Measurements from ENCODE around the gene AXIN1.
"Not testable (repeated sequence)": the region's sequence is repeated elsewhere in the genome, so short reads cannot be mapped to it uniquely, and the experiment has no call there.

The AXIN1 gene

GRCh38 chr16:367333-367903 lies 14.9 kb upstream of the AXIN1 start:
- Histone ChIP-seq H3K4me3 (ENCODE audit: low read depth, low read length) (no peak overlapping the region), H3K36me3 (ENCODE audit: control insufficient read depth, insufficient read depth, low read length) (peaks cover 37% of the 10 kb centered on the region), H3K27ac (ENCODE audit: low read depth, low read length) (no peak overlapping the region), H3K27me3 (ENCODE audit: control insufficient read depth, insufficient read depth, low read length) (no peaks in the 10 kb centered on the region), H3K4me1 (ENCODE audit: control insufficient read depth, insufficient read depth, low read length) (peaks cover 12% of the 10 kb centered on the region; the same call in 1 of the 2 replicates), H3K9ac (ENCODE audit: low read length) (no peak overlapping the region), H3K9me3 (ENCODE audit: control insufficient read depth, insufficient read depth, low read depth, low read length) (no peaks in the 10 kb centered on the region)

- Histone ChIP-seq H3K4me1 (ENCODE audit: control insufficient read depth, insufficient read depth, low read length) (peaks cover 12% of the 10 kb centered on the region; the same call in 1 of the 2 replicates), H3K4me3 (ENCODE audit: low read depth, low read length) (no peak overlapping the region), H3K27ac (ENCODE audit: low read depth, low read length) (no peak overlapping the region), H3K36me3 (ENCODE audit: control insufficient read depth, insufficient read depth, low read length) (peaks cover 27% of the 10 kb centered on the region), H3K27me3 (ENCODE audit: control insufficient read depth, insufficient read depth, low read length) (no peaks in the 10 kb centered on the region), H3K9me3 (ENCODE audit: control insufficient read depth, insufficient read depth, low read depth, low read length) (no peaks in the 10 kb centered on the region), H3K9ac (ENCODE audit: low read length) (no peak overlapping the region)
Observed at GRCh38 chr16:366476-366875, 14.0 kb upstream of the AXIN1 start.

DNA sequence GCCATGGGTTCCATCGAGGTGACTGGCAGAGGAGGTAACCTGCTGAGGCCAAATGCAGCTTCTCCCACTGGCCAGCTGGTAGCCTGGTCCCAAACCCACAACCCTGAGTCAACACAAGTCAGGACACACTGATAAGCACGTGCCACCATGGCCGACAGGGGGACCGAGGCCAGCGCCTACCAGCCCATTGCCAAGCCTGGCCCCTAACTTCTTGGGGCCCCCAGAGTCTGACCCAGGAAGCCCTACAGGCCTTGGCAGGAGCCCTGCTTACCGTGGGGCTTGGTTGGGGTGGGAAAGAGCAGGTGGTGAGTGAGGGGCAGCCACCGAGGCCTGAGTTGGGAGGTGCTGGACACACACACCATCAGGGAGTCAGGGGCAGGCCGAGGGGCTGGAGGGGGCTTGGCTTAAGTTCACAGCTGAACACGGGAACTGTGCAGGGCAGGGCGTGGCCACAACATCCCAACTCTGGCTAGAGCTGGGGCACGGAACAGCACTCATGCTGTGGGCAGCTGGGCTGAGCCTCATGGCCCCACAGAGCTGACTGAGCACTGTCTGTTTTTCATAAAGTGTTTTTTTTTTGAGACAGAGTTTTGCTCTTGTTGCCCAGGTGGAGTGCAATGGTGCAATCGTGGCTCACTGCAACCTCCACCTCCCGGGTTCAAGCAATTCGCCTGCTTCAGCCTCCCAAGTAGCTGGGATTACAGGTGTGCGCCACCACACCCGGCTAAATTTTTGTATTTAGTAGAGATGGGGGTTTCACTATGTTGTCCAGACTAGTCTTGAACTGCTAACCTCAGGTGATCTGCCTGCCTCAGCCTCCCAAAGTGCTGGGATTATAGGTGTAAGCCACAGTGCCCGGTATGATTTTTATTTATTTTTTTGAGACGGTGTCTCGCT lies 12.3 kb upstream of the AXIN1 start:
- Histone ChIP-seq H3K9ac (ENCODE audit: low read length) (no peak overlapping the region), H3K4me1 (ENCODE audit: control insufficient read depth, insufficient read depth, low read length) (peaks cover 6% of the 10 kb centered on the region; the same call in 1 of the 2 replicates), H3K36me3 (ENCODE audit: control insufficient read depth, insufficient read depth, low read length) (peaks cover 27% of the 10 kb centered on the region), H3K27ac (ENCODE audit: low read depth, low read length) (no peak overlapping the region), H3K4me3 (ENCODE audit: low read depth, low read length) (no peak overlapping the region), H3K9me3 (ENCODE audit: control insufficient read depth, insufficient read depth, low read depth, low read length) (no peaks in the 10 kb centered on the region), H3K27me3 (ENCODE audit: control insufficient read depth, insufficient read depth, low read length) (no peaks in the 10 kb centered on the region)

DNA sequence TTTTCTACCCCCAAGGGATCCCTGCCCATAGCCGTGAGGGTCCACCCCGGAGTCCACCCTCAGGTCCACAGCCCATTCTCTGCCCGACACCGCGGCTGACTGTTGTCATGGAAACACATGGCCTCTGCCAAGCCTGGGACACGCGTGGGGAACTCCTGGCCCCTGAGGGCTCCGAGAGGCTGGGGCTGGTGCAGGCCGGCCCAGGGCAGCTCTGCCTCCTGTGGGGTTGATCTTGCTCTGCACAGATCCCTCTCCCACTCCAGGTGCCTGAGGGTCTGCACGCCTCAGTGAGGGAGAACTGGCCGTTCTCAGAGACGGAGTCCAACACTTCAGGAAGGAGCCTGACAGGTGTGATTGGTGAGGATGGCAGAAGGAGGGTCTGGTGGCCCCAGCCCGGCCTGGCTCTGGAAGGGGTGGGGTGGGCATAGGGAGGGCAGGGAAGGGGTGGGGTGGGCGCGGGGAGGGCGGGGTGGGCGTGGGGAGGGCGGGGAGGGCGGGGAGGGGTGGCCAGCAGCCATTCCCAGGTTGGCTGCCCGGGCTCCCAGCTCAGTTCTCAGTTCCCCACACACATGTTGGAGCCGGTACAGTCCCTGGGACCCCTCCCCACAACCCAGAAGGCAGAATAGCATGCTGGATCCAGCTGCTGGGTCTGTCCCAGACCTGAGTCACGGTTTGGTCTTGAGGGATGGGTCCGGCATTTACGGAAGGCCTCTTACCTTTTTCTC lies 11.4 kb upstream of the AXIN1 start:
- Histone ChIP-seq H3K4me1 (ENCODE audit: control insufficient read depth, insufficient read depth, low read length) (no peaks in the 10 kb centered on the region), H3K27me3 (ENCODE audit: control insufficient read depth, insufficient read depth, low read length) (no peaks in the 10 kb centered on the region), H3K9me3 (ENCODE audit: control insufficient read depth, insufficient read depth, low read depth, low read length) (no peaks in the 10 kb centered on the region), H3K9ac (ENCODE audit: low read length) (no peak overlapping the region), H3K4me3 (ENCODE audit: low read depth, low read length) (no peak overlapping the region), H3K36me3 (ENCODE audit: control insufficient read depth, insufficient read depth, low read length) (peaks cover 25% of the 10 kb centered on the region), H3K27ac (ENCODE audit: low read depth, low read length) (no peak overlapping the region)

DNA sequence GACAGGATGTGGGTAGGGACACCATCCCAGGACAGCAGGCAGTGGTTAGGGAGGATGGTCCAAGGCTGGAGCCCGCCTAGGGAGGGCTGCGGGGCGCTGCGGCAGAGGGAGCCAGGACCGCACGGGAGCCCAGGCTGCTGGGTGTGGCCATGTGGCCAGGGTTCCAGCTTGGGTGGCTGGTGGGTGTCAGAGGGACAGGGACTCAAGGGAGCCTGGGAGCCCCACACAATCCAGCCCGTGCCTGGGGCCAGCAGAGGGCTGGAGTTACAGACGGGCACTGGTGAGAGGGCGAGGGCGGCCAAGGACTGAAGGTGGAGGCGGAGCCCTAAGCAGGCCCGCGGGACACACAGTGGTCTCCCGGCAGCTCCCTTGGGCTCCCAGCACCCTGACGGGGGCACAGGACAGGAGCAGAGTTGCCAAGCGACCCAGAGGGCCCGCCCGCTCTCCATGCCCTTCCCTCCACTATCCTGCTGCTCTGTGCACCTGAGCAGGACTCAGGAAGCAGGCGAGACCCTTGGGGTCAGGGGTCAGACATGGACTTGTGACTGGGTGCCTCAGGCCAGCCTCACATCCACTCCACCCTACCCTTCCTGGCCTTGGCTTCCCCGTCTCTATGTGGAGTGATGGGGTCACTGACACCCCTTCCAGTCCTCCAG lies 10.7 kb upstream of the AXIN1 start:
- Histone ChIP-seq H3K27ac (ENCODE audit: low read depth, low read length) (no peak overlapping the region), H3K27me3 (ENCODE audit: control insufficient read depth, insufficient read depth, low read length) (no peaks in the 10 kb centered on the region), H3K9ac (ENCODE audit: low read length) (no peak overlapping the region), H3K4me1 (ENCODE audit: control insufficient read depth, insufficient read depth, low read length) (no peaks in the 10 kb centered on the region), H3K9me3 (ENCODE audit: control insufficient read depth, insufficient read depth, low read depth, low read length) (no peaks in the 10 kb centered on the region), H3K4me3 (ENCODE audit: low read depth, low read length) (no peak overlapping the region), H3K36me3 (ENCODE audit: control insufficient read depth, insufficient read depth, low read length) (peaks cover 19% of the 10 kb centered on the region)

DNA sequence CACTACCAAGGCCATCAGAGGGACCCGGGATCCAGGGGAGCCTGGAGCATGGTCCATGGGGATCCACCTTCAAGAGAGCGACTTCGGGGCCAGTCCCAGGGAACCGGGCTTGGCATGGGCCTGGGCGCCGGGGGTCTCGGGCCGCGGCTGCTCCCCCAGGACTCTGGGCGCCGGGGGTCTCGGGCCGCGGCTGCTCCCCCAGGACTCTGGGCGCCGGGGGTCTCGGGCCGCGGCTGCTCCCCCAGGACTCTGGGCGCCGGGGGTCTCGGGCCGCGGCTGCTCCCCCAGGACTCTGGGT lies 10.1 kb upstream of the AXIN1 start:
- not testable (repeated sequence) for H3K4me3 ChIP-seq (ENCODE audit: low read depth, low read length); H3K4me1 ChIP-seq (ENCODE audit: control insufficient read depth, insufficient read depth, low read length); H3K9ac ChIP-seq (ENCODE audit: low read length); H3K27me3 ChIP-seq (ENCODE audit: control insufficient read depth, insufficient read depth, low read length); H3K27ac ChIP-seq (ENCODE audit: low read depth, low read length); H3K9me3 ChIP-seq (ENCODE audit: control insufficient read depth, insufficient read depth, low read depth, low read length)
- peaks cover 13% of the 10 kb centered on the region for H3K36me3 ChIP-seq (ENCODE audit: control insufficient read depth, insufficient read depth, low read length)

DNA sequence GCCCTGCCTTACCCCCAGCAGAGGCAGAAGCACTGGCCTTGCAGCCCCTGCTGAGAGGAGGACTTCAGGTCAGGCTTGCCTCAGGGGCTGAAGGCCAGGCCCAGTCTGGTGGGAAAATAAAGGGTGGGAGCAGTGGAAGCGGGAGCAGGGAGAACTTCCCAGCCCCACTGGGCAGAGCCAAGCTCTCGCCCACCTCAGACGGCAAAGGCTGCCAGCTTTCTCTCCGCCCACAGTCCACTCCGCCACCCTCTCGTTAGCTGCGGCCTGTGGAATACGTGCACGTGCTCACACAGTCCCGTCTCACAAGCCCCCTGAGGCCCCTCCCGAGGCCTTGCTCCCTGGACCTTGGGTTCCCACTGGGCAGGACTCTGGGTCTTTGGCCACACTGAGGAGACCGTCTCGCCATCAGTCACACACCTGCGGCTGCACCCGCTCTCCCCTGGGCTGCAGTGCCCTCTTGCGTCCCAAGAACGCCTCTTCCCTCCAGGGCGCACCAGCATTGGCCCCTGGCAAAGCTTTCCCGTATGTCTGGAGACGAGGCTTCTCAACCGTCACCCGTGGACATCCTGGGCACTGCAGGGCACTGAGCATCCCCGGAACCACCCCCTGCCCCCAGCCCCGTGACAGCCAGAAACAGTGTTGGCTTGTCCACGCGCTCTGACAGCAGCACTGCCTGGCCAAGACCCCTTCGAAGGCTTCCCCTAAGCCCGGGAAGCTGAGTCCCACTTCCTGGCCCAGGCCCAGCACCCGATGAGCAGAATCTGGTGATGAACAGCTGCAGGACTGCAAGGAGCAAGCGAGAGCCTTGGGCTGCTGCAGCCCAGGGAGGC lies 9.6 kb upstream of the AXIN1 start:
- H3K4me1 ChIP-seq (ENCODE audit: control insufficient read depth, insufficient read depth, low read length), result no peaks in the 10 kb centered on the region
- no peak overlapping the region for H3K27ac ChIP-seq (ENCODE audit: low read depth, low read length)
- no peak overlapping the region for H3K9ac ChIP-seq (ENCODE audit: low read length)
- H3K9me3 ChIP-seq (ENCODE audit: control insufficient read depth, insufficient read depth, low read depth, low read length), result no peaks in the 10 kb centered on the region
- peaks cover 7% of the 10 kb centered on the region for H3K36me3 ChIP-seq (ENCODE audit: control insufficient read depth, insufficient read depth, low read length)
- H3K27me3 ChIP-seq (ENCODE audit: control insufficient read depth, insufficient read depth, low read length), result no peaks in the 10 kb centered on the region
- H3K4me3 ChIP-seq (ENCODE audit: low read depth, low read length), result no peak overlapping the region

DNA sequence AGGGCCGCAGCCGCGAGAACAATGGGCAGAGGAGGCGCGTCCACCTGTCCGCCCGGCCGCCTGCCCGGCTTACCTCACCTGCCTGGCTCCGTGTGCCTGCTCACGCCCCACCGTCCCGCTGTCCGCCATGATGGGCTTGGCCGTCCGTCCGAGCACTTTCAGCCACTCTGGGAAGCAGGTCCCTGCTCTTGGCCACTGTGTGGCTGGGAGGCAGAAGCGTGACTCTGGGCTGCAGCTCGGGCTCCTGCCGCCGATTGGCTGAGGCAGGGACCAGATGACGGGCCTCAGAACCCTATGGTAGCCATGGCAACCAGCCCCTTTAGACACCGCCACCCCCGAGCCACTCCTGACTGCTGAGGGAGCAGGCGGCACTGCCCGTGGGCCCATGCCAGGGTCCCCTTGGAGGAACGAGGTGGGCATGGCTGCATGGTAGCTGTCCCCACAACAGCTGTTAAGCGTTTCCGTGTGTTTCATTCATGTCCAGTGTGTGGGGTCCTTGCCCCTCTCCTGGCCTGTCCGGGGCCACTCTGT lies 8.9 kb upstream of the AXIN1 start:
- Histone ChIP-seq H3K4me1 (ENCODE audit: control insufficient read depth, insufficient read depth, low read length) (no peaks in the 10 kb centered on the region), H3K27me3 (ENCODE audit: control insufficient read depth, insufficient read depth, low read length) (no peaks in the 10 kb centered on the region), H3K9ac (ENCODE audit: low read length) (no peak overlapping the region), H3K27ac (ENCODE audit: low read depth, low read length) (no peak overlapping the region), H3K9me3 (ENCODE audit: control insufficient read depth, insufficient read depth, low read depth, low read length) (no peaks in the 10 kb centered on the region), H3K36me3 (ENCODE audit: control insufficient read depth, insufficient read depth, low read length) (peaks cover under 1% of the 10 kb centered on the region; the same call in 1 of the 2 replicates), H3K4me3 (ENCODE audit: low read depth, low read length) (no peak overlapping the region)

GRCh38 chr16:360698-361336 lies 8.3 kb upstream of the AXIN1 start:
- H3K4me3 ChIP-seq (ENCODE audit: low read depth, low read length), result no peak overlapping the region
- no peaks in the 10 kb centered on the region for H3K9me3 ChIP-seq (ENCODE audit: control insufficient read depth, insufficient read depth, low read depth, low read length)
- H3K27me3 ChIP-seq (ENCODE audit: control insufficient read depth, insufficient read depth, low read length), result no peaks in the 10 kb centered on the region
- H3K27ac ChIP-seq (ENCODE audit: low read depth, low read length), result no peak overlapping the region
- H3K36me3 ChIP-seq (ENCODE audit: control insufficient read depth, insufficient read depth, low read length), result no peaks in the 10 kb centered on the region
- no peak overlapping the region for H3K9ac ChIP-seq (ENCODE audit: low read length)
- H3K4me1 ChIP-seq (ENCODE audit: control insufficient read depth, insufficient read depth, low read length), result no peaks in the 10 kb centered on the region

Measured in HUES6 (cell line).